ENCODE results near the gene SPATA31C1. TPM values are rescaled to one million over a fixed set of nuclear protein-coding genes. Genes with fewer than 3 reads are reported as not detected.

SPATA31C1 gene
- polyA plus RNA-seq, 3 donors = 0.40 to 0.76 (median 0.65) TPM

Other genes starting within 250 kb of the SPATA31C1 start
- gene CTSL, start 191.8 kb upstream of the SPATA31C1 start, polyA plus RNA-seq (ENCODE audit: insufficient read length in 3 of 3) = 100 to 1,000 TPM; 180 to 204 (median 199) TPM
- under 1 TPM in 1 of 3 donors, not detected in 2; 0.03 TPM for gene SPATA31E1, start 35.1 kb upstream of the SPATA31C1 start, polyA plus RNA-seq (ENCODE audit: insufficient read length in 3 of 3)
- 10 to 100 TPM; 19.1 to 20.5 (median 19.2) TPM for gene CDK20, start 56.6 kb downstream of the SPATA31C1 start, polyA plus RNA-seq (ENCODE audit: insufficient read length in 3 of 3)
- under 1 TPM; 0.42 to 0.54 (median 0.50) TPM for gene SPATA31C2, start 220.5 kb downstream of the SPATA31C1 start, polyA plus RNA-seq (ENCODE audit: insufficient read length in 3 of 3)

All from right renal cortex interstitium (tissue), 3 donors.